Effector CD4-positive, alpha-beta T cell (primary cell): ENCODE data around the gene ANAPC13.
A peak's percentile ranks its signal among the peaks of the same experiment; 100 is the strongest.

Source experiments
- DNase-seq: peaks from one replicate; pipeline ENCODE4 v3.0.0-alpha.2; 2020

The ANAPC13 gene

GRCh38 chr3:134482622-134483021 is 3.2 kb downstream of the ANAPC13 start:
- DNase-seq, result no peak

- no peak for DNase-seq
These were observed 4.6 kb downstream of the ANAPC13 start for GRCh38 chr3:134481166-134481565.

GRCh38 chr3:134480546-134480945 is 5.2 kb downstream of the ANAPC13 start:
- DNase-seq, result no peak

- no peak for DNase-seq
These were observed 7.8 kb downstream of the ANAPC13 start for GRCh38 chr3:134477938-134478337.

GRCh38 chr3:134477002-134477401 is 8.8 kb downstream of the ANAPC13 start:
- no peak for DNase-seq

- DNase-seq, result no peak
These were observed 9.5 kb downstream of the ANAPC13 start for GRCh38 chr3:134476306-134476705.

- DNase-seq, result no peak
These were observed 10.8 kb downstream of the ANAPC13 start for GRCh38 chr3:134474956-134475355.

- peak; percentile 75 for DNase-seq
These were observed 11.8 kb downstream of the ANAPC13 start for GRCh38 chr3:134473868-134474546.

GRCh38 chr3:134472831-134473230 is 13.0 kb downstream of the ANAPC13 start:
- no peak for DNase-seq

- no peak for DNase-seq
These were observed 14.1 kb downstream of the ANAPC13 start for GRCh38 chr3:134471521-134472193.

- no peak for DNase-seq
These were observed 17.3 kb downstream of the ANAPC13 start for GRCh38 chr3:134468519-134468918.

GRCh38 chr3:134466331-134466730 is 19.5 kb downstream of the ANAPC13 start:
- DNase-seq, result no peak

- no peak for DNase-seq
These were observed 21.0 kb downstream of the ANAPC13 start for GRCh38 chr3:134464689-134465365.

- DNase-seq, result no peak
These were observed 21.6 kb downstream of the ANAPC13 start for GRCh38 chr3:134464064-134464688.

- no peak for DNase-seq
These were observed 22.1 kb downstream of the ANAPC13 start for GRCh38 chr3:134463676-134464063.

GRCh38 chr3:134462331-134462941 is 23.3 kb downstream of the ANAPC13 start:
- no peak for DNase-seq

GRCh38 chr3:134460965-134461364 is 24.8 kb downstream of the ANAPC13 start:
- DNase-seq, result no peak

- DNase-seq, result no peak
These were observed 26.2 kb downstream of the ANAPC13 start for GRCh38 chr3:134459562-134459961.

GRCh38 chr3:134458406-134458945 is 27.3 kb downstream of the ANAPC13 start:
- no peak for DNase-seq

- no peak for DNase-seq
These were observed 28.3 kb downstream of the ANAPC13 start for GRCh38 chr3:134457376-134458074.

- no peak for DNase-seq
These were observed 32.2 kb downstream of the ANAPC13 start for GRCh38 chr3:134453631-134454030.

GRCh38 chr3:134449951-134450350 is 35.8 kb downstream of the ANAPC13 start:
- no peak for DNase-seq
